Measurements from ENCODE around the gene LNX2.
"Not testable (repeated sequence)": the region's sequence is repeated elsewhere in the genome, so short reads cannot be mapped to it uniquely, and the experiment has no call there.

The LNX2 gene

GRCh38 chr13:27636589-27637288, 16.4 kb upstream of the LNX2 start:
- no peak for DNase-seq

DNA sequence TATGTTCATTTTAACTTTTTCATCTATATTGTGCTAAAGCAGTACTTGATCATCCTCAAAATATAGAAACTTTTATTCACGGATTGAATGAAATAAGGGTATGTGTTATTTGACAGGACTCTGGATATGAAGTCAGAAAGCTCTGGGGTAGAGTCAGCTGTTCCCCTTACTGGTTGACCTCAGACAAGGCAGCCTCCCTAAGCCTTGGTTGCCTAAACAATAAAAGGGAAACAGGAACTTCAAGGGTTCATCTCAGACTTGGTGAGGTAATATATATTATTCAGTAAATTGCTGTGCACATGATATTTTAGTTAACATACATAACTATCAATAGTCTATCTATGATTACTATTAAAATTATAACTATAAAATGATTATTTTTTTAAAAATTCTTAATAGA, 14.9 kb upstream of the LNX2 start:
- DNase-seq = no peak

DNA sequence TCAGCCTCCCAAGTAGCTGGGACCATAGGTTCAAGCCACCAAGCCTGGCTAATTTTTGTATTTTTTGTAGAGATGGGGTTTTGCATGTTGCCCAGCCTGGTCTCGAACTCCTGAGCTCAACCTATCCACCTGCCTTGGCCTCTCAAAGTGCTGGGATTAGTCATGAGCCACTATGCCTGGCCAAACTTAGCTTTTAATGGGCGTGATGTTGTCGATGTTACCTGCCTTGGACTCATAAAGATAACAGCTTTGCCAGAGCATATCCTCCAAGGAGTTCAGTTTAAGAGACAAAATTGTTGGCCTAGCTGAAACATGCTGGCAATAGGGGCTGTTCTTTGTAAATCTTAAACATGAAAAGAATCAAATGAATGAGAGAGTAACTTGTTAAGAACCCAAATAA, 14.5 kb upstream of the LNX2 start:
- DNase-seq = no peak

- DNase-seq = no peak
These were observed 13.9 kb upstream of the LNX2 start for GRCh38 chr13:27634231-27634630.

GRCh38 chr13:27632648-27633047, 12.3 kb upstream of the LNX2 start:
- no peak for DNase-seq

DNA sequence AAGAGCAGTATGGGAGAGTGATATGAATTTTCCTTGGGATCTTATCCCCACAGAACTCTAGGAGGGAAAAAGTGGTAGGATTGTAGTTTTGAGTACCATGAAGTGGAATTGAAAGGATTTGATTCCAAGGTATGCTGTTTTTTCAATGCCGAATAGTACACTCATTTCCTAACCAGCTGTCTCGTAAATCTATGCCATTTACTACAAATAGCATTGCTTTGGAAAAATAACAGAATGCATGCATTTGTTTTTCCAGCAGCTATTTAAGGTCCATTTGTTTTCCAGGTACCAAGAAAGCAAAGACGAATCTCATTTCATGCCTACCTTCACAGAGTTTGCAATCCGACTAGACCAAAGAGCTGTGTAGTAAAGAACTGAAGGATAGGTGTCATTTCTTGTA, 11.9 kb upstream of the LNX2 start:
- DNase-seq = no peak

DNA sequence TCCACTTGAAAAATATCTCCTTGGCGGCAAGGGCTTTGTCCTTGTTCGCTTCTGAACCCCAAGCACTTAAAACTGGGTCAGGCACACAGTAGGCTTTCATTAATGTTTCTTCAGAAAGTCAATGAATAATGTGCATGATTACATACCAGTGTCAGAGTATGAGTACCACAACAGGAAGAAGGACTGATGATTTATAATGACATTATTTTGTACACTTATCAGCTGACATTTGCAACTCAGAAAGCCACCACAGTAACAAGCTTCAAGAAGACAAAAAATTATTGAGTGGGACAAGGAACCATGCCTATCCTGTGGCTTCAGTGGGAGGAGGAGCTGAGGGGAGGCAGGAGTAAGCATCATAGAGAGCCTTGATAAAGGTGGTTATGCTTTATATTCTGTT, 11.3 kb upstream of the LNX2 start:
- DNase-seq = no peak

DNA sequence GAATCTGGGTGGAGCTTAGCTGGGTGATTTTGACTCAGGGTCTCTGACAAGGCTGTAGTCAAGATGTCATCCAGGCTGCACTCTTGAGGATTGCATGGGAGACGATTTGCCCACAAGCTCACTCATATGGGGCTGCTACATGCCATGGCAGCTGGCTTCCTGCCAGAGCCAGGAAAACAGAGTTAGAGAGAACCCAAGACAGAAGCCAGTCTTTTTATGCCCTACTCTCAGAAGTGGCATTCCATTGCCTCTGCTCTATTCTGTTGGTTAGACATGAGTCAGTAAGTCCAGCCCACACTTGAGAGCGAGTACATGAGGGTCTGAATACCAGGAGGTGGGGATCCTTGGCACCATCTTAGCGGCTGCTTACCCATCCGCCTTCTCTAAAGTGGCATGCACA, 10.8 kb upstream of the LNX2 start:
- no peak for DNase-seq

DNA sequence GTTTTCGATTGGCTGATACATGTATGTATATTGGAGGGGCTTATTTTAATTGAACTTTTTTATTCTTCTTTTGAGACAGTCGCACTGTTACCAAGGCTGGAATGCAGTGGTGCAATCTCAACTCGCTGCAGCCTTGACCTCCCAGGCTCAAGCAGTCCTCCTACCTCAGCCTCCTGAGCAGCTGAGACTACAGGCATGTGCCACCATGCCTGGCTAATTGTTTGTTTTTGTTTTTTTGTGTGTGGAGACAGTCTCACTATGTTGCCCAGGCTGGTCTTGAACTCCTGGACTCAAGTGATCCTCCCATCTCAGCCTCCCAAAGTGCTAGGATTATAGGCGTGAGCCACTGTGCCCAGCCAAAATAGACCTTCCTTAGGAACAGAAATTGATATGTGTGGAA, 8.4 kb upstream of the LNX2 start:
- not testable (repeated sequence) for DNase-seq

DNA sequence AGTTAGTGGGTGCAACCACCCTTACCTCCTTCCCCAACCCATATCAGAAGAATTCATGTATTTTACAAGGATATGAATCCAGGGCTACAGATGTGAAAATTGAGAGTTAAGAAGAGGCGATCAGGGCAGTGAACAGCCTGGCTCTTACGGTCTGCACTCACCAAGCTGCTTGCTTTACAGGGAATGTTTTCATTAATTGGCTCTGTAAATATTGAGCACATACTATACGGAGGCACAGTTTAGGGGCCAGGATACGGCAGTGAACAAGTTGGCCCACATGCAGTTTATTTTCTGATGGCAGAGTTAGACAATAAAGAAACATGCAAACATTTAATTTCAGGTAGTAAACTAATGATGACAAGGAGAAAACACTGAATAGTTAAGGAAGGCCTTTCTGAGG, 7.8 kb upstream of the LNX2 start:
- no peak for DNase-seq

DNA sequence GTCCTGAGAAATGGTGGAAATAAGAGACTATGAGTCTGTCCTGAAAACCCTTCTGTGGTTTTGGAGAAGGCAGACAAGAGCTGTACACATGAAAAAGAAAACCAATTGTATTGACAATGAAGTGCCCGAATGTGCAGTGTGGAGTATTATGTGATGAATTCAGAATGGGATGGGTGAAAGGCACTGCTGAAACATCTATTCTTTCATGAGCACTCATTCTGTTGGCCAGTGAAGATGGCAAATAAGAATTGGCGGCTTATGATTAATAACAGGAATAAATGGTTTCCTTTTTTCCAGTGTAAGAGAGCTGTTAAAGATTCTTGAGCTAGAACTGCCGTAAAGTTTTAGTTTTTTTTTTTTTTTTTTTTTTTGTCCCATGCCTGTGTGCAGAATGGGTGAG, 7.1 kb upstream of the LNX2 start:
- no peak for DNase-seq

- DNase-seq = no peak
These were observed 5.5 kb upstream of the LNX2 start for GRCh38 chr13:27625839-27626238.

DNA sequence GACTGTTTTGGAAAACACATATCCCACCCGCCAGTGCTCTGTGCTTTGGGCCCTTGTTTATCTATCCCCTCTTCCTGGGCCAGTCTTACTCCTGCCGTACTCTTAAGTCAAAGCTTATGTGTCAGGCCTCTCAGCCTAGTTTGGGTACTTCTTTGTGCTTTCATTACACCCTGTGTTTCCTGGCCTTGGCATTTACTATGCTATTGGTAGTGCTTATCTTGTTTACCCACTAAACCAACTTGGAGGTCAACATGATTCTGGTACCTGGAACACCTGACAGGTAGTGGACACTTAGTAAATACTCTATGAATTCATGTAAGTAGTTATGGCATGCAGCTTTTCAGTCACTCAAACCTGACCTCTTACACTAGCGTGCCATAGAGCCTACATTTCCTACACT, 3.7 kb upstream of the LNX2 start:
- no peak for DNase-seq

- DNase-seq = no peak
These were observed 2.6 kb upstream of the LNX2 start for GRCh38 chr13:27622881-27623280.

GRCh38 chr13:27622102-27622820, 1.9 kb upstream of the LNX2 start:
- no peak for DNase-seq

GRCh38 chr13:27621366-27622101, 1.2 kb upstream of the LNX2 start, which contains the start of gene POLR1D:
TSS of gene POLR1D (plus strand) at chr13:27621892. CDS start at chr13:27621984, 92 bp downstream.
- peak; percentile 80 to 85 for DNase-seq

GRCh38 chr13:27621116-27621365, 712 bp upstream of the LNX2 start:
- no peak for DNase-seq

- DNase-seq = peak in 1 of 2 experiments; percentile 9
These were observed 477 bp downstream of the LNX2 start for GRCh38 chr13:27619728-27620376.

- no peak for DNase-seq
These were observed 1.1 kb downstream of the LNX2 start for GRCh38 chr13:27619093-27619727.

- DNase-seq = no peak
These were observed 2.4 kb downstream of the LNX2 start for GRCh38 chr13:27617881-27618321.

GRCh38 chr13:27613628-27614027, 6.7 kb downstream of the LNX2 start:
- no peak for DNase-seq

GRCh38 chr13:27607125-27607524, 13.2 kb downstream of the LNX2 start:
- no peak for DNase-seq

GRCh38 chr13:27605610-27606200, 14.6 kb downstream of the LNX2 start:
- no peak for DNase-seq

Data from stimulated activated CD4-positive, alpha-beta T cell treated with anti-CD3 and anti-CD28 coated beads, Interleukin-4, amount 100 ng/mL, for 4 hours (primary cell).